Suprapubic skin (tissue), 4 donors: ENCODE measurements around the gene DEPP1. TPM values are rescaled to one million over a fixed set of nuclear protein-coding genes. Genes with fewer than 3 reads are reported as not detected.
A peak's percentile ranks its signal among the peaks of the same experiment; 100 is the strongest.

Experiments used
- DNase-seq, 2 donors: peaks; one replicate each; pipeline ENCODE4 v3.0.0-alpha.2; 2019; ENCODE audit warnings: low spot score in 2 of 2
- H3K27ac ChIP-seq: fragments of 200-600 bp; sonication (generic); one replicate; pipeline ENCODE4 v1.5.1; 2019
- H3K27me3 ChIP-seq: fragments of 200-600 bp; sonication (generic); one replicate; pipeline ENCODE4 v1.5.1; 2019
- H3K36me3 ChIP-seq: fragments of 200-600 bp; sonication (generic); one replicate; pipeline ENCODE4 v1.5.1; 2019
- H3K4me1 ChIP-seq: fragments of 200-600 bp; sonication (generic); one replicate; pipeline ENCODE4 v1.5.1; 2019
- H3K4me3 ChIP-seq: fragments of 200-600 bp; sonication (generic); one replicate; pipeline ENCODE4 v1.5.1; 2019; ENCODE audit warnings: mild to moderate bottlenecking
- H3K9me3 ChIP-seq: fragments of 200-600 bp; sonication (generic); one replicate; pipeline ENCODE4 v1.5.1; 2019
- EP300 ChIP-seq: sonication (generic); formaldehyde crosslinking; IDR thresholded peaks from one replicate; pipeline ENCODE4 v1.6.1; 2017; ENCODE audit warnings: antibody characterized with exemption
- POLR2A ChIP-seq, 2 donors: fragments of 450-650 bp; IDR thresholded peaks; one replicate each; pipeline ENCODE4 v1.6.1; 2017; ENCODE audit warnings: antibody characterized with exemption in 2 of 2, mild to moderate bottlenecking in 2 of 2, moderate library complexity in 2 of 2
- POLR2AphosphoS5 ChIP-seq, 3 donors: sonication (generic); formaldehyde crosslinking; IDR thresholded peaks; one replicate each; pipeline ENCODE4 v1.6.1; 2017; ENCODE audit warnings: antibody characterized with exemption in 3 of 3
- WGBS: methylation state at CpG from one replicate; pipeline ENCODE4 v1.1.5; 2018; 5-methylcytosine and 5-hydroxymethylcytosine counted together
- total RNA-seq, 4 donors: library from RNA; depleted of rRNA; stranded (reverse); fragments of >200 nt; gene quantifications; one replicate each; pipeline ENCODE4 v1.1.0, GENCODE V29; 2016
- TF ChIP-seq, protein P1 (sequence below), 2 donors: fragments of 200-600 bp in 1 of 2; fragments of 450-650 bp in 1 of 2; sonication (generic) in 1 of 2; IDR thresholded peaks; one replicate each; pipeline ENCODE4 v1.5.1; 2016 to 2019; ENCODE audit warnings: antibody characterized with exemption in 2 of 2, mild to moderate bottlenecking in 1 of 2, moderate library complexity in 1 of 2

Gene DEPP1
- total RNA-seq, 4 donors from 2014 or later, result 27.5 to 101 (median 38.2) TPM

DNA sequence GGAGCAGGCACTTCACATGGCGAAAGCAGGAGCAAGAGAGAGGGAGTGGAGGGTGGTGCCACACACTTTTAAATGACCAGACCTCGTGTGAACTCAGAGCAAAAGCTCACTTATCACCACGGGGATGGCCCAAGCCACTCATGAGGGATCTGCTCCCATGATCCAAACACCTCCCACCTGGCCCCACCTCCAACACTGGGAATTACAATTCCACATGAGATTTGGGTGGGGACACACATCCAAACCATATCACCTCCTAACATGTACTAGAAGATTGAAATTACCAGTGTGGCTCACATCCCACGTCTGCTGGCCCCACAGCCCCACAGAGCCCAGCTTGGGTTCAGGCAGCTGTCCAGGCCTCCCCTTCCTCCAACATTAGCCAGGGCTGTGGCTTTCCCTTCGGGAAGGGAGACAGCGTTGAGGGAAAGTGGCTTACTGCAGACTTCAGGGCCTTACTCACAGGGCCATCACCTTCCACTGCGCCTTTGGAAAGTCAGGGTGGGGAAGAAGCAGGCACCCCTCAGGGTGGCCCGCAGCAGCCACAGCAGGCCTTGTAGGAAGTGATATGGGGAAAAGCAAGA is 7.7 kb downstream of the DEPP1 start:
- Histone ChIP-seq H3K27me3 (no peaks in the 10 kb centered on the region), H3K9me3 (no peaks in the 10 kb centered on the region), H3K27ac (no peak overlapping the region), H3K4me1 (peaks cover 57% of the 10 kb centered on the region), H3K4me3 (no peak overlapping the region), H3K36me3 (peaks cover 12% of the 10 kb centered on the region)
- WGBS, result 90% methylated on average over 6 of the region's 8 CpGs
- peak in 1 of 2 donors; percentile 48 for DNase-seq
- TF ChIP-seq POLR2AphosphoS5 (IDR thresholded peaks at IDR 0.05), result no peak
- TF ChIP-seq EP300, result no peak
- TF ChIP-seq, protein P1, sequence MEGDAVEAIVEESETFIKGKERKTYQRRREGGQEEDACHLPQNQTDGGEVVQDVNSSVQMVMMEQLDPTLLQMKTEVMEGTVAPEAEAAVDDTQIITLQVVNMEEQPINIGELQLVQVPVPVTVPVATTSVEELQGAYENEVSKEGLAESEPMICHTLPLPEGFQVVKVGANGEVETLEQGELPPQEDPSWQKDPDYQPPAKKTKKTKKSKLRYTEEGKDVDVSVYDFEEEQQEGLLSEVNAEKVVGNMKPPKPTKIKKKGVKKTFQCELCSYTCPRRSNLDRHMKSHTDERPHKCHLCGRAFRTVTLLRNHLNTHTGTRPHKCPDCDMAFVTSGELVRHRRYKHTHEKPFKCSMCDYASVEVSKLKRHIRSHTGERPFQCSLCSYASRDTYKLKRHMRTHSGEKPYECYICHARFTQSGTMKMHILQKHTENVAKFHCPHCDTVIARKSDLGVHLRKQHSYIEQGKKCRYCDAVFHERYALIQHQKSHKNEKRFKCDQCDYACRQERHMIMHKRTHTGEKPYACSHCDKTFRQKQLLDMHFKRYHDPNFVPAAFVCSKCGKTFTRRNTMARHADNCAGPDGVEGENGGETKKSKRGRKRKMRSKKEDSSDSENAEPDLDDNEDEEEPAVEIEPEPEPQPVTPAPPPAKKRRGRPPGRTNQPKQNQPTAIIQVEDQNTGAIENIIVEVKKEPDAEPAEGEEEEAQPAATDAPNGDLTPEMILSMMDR (IDR thresholded peaks at IDR 0.05), result no peak
- TF ChIP-seq POLR2A (IDR thresholded peaks at IDR 0.05), result no peak

DNA sequence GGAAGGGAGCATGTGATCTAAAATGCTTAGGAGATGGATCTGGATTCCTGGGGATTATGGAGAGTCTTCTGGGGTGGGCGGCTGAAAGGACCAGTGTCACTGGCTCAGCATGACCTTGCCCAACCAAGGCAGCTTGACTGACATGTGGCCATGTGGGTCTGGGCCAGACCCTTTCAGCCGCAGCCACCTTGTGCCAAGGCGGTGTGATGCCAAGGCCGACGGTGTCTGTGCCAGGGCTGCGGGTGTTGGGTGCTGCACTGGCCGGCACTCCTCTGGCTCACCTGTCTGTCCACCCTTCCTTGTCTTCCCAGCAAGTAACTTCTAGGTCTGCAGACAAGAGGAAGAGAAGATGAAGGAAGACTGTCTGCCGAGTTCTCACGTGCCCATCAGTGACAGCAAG is 8.8 kb downstream of the DEPP1 start:
- WGBS, result 100% methylated on average over 6 of the region's 9 CpGs
- TF ChIP-seq POLR2AphosphoS5 (IDR thresholded peaks at IDR 0.05) (no peak), POLR2A (IDR thresholded peaks at IDR 0.05) (no peak), EP300 (no peak)
- TF ChIP-seq, protein P1 (IDR thresholded peaks at IDR 0.05), result no peak
- Histone ChIP-seq H3K4me1 (peaks cover 57% of the 10 kb centered on the region), H3K36me3 (peaks cover 12% of the 10 kb centered on the region), H3K27ac (no peak overlapping the region), H3K9me3 (no peaks in the 10 kb centered on the region), H3K27me3 (no peaks in the 10 kb centered on the region), H3K4me3 (no peak overlapping the region)
- peak in 1 of 2 donors; percentile 55 for DNase-seq

DNA sequence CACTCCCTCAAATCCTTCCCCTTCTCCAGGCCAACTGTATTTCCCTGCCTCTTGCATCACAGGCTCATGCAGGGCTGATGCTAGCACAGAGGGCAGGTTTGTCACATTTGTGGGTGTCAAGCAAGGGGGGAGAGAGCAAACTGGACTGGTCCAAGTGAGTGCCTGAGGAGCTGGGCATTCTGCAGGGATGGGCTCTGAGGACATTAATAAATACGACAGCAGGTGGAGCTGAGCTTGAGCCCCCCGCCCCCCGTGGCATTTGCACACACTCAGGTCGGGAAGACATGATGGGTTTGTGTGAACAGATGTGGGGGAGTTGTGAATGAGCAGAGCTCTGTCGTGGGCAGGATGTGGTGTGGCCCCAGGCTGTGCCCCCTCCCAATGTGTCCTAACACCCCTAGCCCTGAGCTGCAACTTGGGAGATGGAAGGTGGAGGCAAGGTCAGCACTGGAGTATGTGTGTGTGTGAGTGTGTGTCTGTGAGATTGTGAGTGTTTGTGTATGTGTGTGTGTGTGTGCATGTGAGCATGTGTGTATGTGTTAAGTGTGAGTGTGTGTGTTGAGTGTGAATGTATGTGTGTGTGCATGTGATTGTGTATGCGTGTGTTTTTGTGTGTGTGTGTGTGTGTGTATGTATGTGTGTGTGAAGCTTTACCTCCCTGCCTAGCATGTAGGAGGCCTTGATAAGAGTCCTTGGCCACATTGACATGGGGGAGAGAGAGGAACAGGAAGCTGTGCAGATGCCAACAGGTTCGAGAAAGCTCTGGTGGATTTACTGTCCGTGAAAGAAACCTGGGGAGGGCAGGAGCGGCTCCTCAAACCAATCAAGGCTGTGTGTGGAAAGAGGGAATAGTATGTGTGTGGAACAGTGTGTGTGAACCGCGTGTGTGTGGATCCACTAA is 9.9 kb downstream of the DEPP1 start:
- peak; percentile 52 to 68 for DNase-seq
- H3K9me3 ChIP-seq, result no peaks in the 10 kb centered on the region
- 74% methylated on average over 10 of the region's 11 CpGs for whole genome bisulfite sequencing
- no peak overlapping the region for H3K4me3 ChIP-seq
- H3K36me3 ChIP-seq, result peaks cover 12% of the 10 kb centered on the region
- peak overlapping the region; percentile 14 for H3K27ac ChIP-seq
- no peaks in the 10 kb centered on the region for H3K27me3 ChIP-seq
- TF ChIP-seq EP300 (no peak), POLR2A (IDR thresholded peaks at IDR 0.05) (no peak), POLR2AphosphoS5 (IDR thresholded peaks at IDR 0.05) (no peak)
- TF ChIP-seq, protein P1 (IDR thresholded peaks at IDR 0.05), result no peak
- peaks cover 57% of the 10 kb centered on the region for H3K4me1 ChIP-seq

DNA sequence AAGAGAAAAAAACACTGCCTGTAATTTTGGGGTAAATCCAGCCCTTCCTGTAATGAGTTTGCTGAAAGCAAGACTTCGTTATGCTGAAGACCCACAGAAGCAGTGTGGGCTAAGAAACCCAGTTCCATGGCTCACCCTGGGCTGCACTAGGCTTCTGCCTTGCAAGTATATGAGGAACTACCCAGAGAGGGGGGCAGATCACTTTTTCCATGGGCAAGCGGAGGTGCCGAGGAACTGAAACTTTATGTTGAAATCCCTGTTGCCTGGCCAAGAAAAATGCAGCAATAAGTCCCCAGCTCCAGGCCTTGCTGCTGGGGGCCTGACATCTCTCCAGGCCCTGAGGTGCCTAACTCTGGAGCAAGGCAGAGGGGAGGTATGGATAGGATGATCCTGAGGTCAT is 10.5 kb downstream of the DEPP1 start:
- no peak for TF ChIP-seq POLR2A (IDR thresholded peaks at IDR 0.05)
- peak overlapping the region; percentile 46 for H3K27ac ChIP-seq
- DNase-seq, result peak; percentile 78 to 82
- peaks cover 57% of the 10 kb centered on the region for H3K4me1 ChIP-seq
- peaks cover 12% of the 10 kb centered on the region for H3K36me3 ChIP-seq
- 31% methylated on average over 2 of the region's 3 CpGs for WGBS
- H3K27me3 ChIP-seq, result no peaks in the 10 kb centered on the region
- H3K4me3 ChIP-seq, result no peak overlapping the region
- H3K9me3 ChIP-seq, result no peaks in the 10 kb centered on the region

DNA sequence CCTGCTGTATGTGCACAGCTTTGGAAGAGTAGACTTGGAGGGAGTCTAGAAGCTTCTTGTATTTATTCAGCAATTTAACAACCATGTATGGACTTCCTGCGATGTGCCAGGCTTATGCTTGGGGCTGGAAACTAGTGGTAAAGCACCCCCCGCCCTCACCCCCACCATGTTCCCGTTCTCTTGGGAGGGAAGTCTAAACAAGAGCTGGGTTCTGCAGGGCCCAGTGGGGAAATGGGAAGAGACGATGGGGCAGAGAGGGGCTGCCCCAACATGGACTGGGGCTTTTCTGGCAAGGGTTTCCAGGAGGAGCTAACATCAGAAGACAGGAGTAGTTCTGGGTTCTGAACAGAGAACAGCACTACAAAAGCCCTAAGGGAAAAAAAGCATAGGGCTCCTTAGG is 11.0 kb downstream of the DEPP1 start:
- peaks cover 61% of the 10 kb centered on the region for H3K4me1 ChIP-seq
- H3K27ac ChIP-seq, result peak overlapping the region; percentile 46

More for the DNA sequence above, 11.0 kb downstream of the DEPP1 start:
- TF ChIP-seq POLR2AphosphoS5 (IDR thresholded peaks at IDR 0.05), result no peak
- TF ChIP-seq POLR2A (IDR thresholded peaks at IDR 0.05), result no peak
- TF ChIP-seq, protein P1 (IDR thresholded peaks at IDR 0.05), result no peak
- WGBS, result 83% methylated on average over 4 of the region's 4 CpGs
- Histone ChIP-seq H3K4me3 (no peak overlapping the region), H3K9me3 (no peaks in the 10 kb centered on the region), H3K36me3 (peaks cover 12% of the 10 kb centered on the region), H3K27me3 (no peaks in the 10 kb centered on the region)
- peak; percentile 61 to 65 for DNase-seq
